Stimulated activated CD4-positive, alpha-beta T cell treated with anti-CD3 and anti-CD28 coated beads, Interleukin-12 subunit alpha, Interleukin-12 subunit beta, amount 100 ng/mL, for 48 hours (primary cell): ENCODE measurements around the gene SWAP70.

Experiments used
- DNase-seq, 3 donors: peaks; one replicate each; pipeline ENCODE4 v3.0.0-alpha.2; 2020; ENCODE audit warnings: low read depth in 2 of 3, low spot score in 1 of 3

Gene SWAP70

GRCh38 chr11:9748361-9748970 is 84.6 kb downstream of the SWAP70 start:
- peak; percentile 52 to 55 (median 53) for DNase-seq

GRCh38 chr11:9750551-9750950 is 86.7 kb downstream of the SWAP70 start:
- no peak for DNase-seq

- DNase-seq, result no peak
These were observed 88.2 kb downstream of the SWAP70 start for GRCh38 chr11:9752091-9752490.

- no peak for DNase-seq
These were observed 89.1 kb downstream of the SWAP70 start for GRCh38 chr11:9753021-9753420.

- no peak for DNase-seq
These were observed 90.2 kb downstream of the SWAP70 start for GRCh38 chr11:9754010-9754471.

GRCh38 chr11:9755561-9756185 is 91.8 kb downstream of the SWAP70 start:
- no peak for DNase-seq

- no peak for DNase-seq
These were observed 92.6 kb downstream of the SWAP70 start for GRCh38 chr11:9756461-9756860.

- no peak for DNase-seq
These were observed 93.0 kb downstream of the SWAP70 start for GRCh38 chr11:9756878-9757277.

GRCh38 chr11:9757809-9758636 is 94.1 kb downstream of the SWAP70 start:
- DNase-seq, result peak; percentile 85 to 93 (median 87)

- DNase-seq, result peak; percentile 32 to 57 (median 46)
These were observed 95.0 kb downstream of the SWAP70 start for GRCh38 chr11:9758637-9759518.

GRCh38 chr11:9759519-9760192 is 95.8 kb downstream of the SWAP70 start:
- DNase-seq, result peak; percentile 87 to 96 (median 88)

GRCh38 chr11:9760193-9760575 is 96.3 kb downstream of the SWAP70 start:
- no peak for DNase-seq

- no peak for DNase-seq
These were observed 97.6 kb downstream of the SWAP70 start for GRCh38 chr11:9761441-9761945.

GRCh38 chr11:9762531-9762930 is 98.7 kb downstream of the SWAP70 start:
- DNase-seq, result no peak

- DNase-seq, result no peak
These were observed 99.4 kb downstream of the SWAP70 start for GRCh38 chr11:9763301-9763700.

GRCh38 chr11:9765320-9766101 is 101.6 kb downstream of the SWAP70 start:
- DNase-seq, result no peak

GRCh38 chr11:9769621-9770020 is 105.7 kb downstream of the SWAP70 start:
- DNase-seq, result no peak

GRCh38 chr11:9771071-9771511 is 107.2 kb downstream of the SWAP70 start:
- DNase-seq, result no peak

GRCh38 chr11:9772218-9772617 is 108.3 kb downstream of the SWAP70 start:
- DNase-seq, result no peak
